Upper lobe of left lung (tissue), 4 donors: Measurements from ENCODE around the gene DGKI.

Source experiments
- EP300 ChIP-seq, 4 donors: sonication (generic); formaldehyde crosslinking; IDR thresholded peaks; one replicate each; pipeline ENCODE4 v1.5.1; 2017; ENCODE audit warnings: antibody characterized with exemption in 4 of 4, control low read depth in 2 of 4
- POLR2A ChIP-seq, 4 donors: fragments of 450-650 bp; IDR thresholded peaks; one replicate each; pipeline ENCODE4 v1.5.1; 2016 to 2017; ENCODE audit warnings: antibody characterized with exemption in 4 of 4, mild to moderate bottlenecking in 2 of 4
- POLR2AphosphoS5 ChIP-seq, 2 donors: sonication (generic); formaldehyde crosslinking; IDR thresholded peaks; one replicate each; pipeline ENCODE4 v1.5.1; 2017; ENCODE audit warnings: antibody characterized with exemption in 2 of 2
- TF ChIP-seq, protein P1 (sequence below), 6 experiments: fragments of 450-650 bp in 4 of 6; fragments of 200-600 bp in 2 of 6; sonication (generic) in 2 of 6; IDR thresholded peaks; one replicate each; pipeline ENCODE4 v1.5.1; 2016 to 2019; ENCODE audit warnings: antibody characterized with exemption in 6 of 6

DNA sequence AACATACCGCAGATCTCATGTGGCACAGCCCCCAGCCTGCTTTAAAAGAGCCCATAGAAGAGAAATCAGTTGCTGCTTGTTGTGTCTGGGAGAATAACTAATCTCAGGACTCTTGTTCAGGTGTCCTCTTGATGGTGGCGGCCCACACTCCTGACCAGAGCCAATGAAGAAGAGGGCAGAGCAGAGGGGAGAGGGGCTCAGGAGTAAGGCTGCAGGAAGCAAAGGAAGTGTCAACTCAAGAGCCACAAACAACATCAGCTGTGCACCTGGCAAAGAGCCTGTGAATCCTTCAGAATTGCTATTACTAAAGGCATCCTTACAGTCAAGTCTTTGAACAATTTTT, 443.4 kb downstream of the DGKI start:
- no peak for TF ChIP-seq POLR2A (IDR thresholded peaks at IDR 0.05)
- no peak for TF ChIP-seq POLR2AphosphoS5 (IDR thresholded peaks at IDR 0.05)
- TF ChIP-seq, protein P1, sequence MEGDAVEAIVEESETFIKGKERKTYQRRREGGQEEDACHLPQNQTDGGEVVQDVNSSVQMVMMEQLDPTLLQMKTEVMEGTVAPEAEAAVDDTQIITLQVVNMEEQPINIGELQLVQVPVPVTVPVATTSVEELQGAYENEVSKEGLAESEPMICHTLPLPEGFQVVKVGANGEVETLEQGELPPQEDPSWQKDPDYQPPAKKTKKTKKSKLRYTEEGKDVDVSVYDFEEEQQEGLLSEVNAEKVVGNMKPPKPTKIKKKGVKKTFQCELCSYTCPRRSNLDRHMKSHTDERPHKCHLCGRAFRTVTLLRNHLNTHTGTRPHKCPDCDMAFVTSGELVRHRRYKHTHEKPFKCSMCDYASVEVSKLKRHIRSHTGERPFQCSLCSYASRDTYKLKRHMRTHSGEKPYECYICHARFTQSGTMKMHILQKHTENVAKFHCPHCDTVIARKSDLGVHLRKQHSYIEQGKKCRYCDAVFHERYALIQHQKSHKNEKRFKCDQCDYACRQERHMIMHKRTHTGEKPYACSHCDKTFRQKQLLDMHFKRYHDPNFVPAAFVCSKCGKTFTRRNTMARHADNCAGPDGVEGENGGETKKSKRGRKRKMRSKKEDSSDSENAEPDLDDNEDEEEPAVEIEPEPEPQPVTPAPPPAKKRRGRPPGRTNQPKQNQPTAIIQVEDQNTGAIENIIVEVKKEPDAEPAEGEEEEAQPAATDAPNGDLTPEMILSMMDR (IDR thresholded peaks at IDR 0.05), result no peak
- no peak for TF ChIP-seq EP300 (IDR thresholded peaks at IDR 0.05)
